Measurements from ENCODE around the gene FAM13A. TPM values are rescaled to one million over a fixed set of nuclear protein-coding genes. Genes with fewer than 3 reads are reported as not detected.
A peak's percentile ranks its signal among the peaks of the same experiment; 100 is the strongest.

FAM13A gene
- total and polyA plus RNA-seq, 2 of the 13 experiments (the other 11 are each of a cell fraction or from before 2014, with no cell fraction given): 1.2 to 36.2 TPM

- no peak for TF ChIP-seq TRIM22 (IDR thresholded peaks at IDR 0.05)
- no peak for TF ChIP-seq HNRNPH1 (optimal IDR thresholded peaks at IDR 0.05; ENCODE audit: low read depth, low read length)
- no peak for TF ChIP-seq MATR3 (CRISPR knock-in tag; IDR thresholded peaks at IDR 0.05)
- 0 out of 2 replicates have a peak, but pooled peaks have one; percentile 26 for TF ChIP-seq RBFOX2 (IDR thresholded peaks at IDR 0.05; ENCODE audit: low read depth, low read length)
- TF ChIP-seq NAIF1 (CRISPR knock-in tag; IDR thresholded peaks at IDR 0.05; ENCODE audit: borderline replicate concordance): no peak
- TF ChIP-seq ZNF3 (CRISPR knock-in tag; IDR thresholded peaks at IDR 0.05): no peak
- TF ChIP-seq ZNF619 (CRISPR knock-in tag; IDR thresholded peaks at IDR 0.05): peak; percentile 65; the same call in 1 of the 2 replicates
- no peak for TF ChIP-seq PLRG1 (conservative IDR thresholded peaks at IDR 0.05)
- no peak for TF ChIP-seq ZNF768 (CRISPR knock-in tag; IDR thresholded peaks at IDR 0.05)
- TF ChIP-seq TP53 (CRISPR knock-in tag; conservative IDR thresholded peaks at IDR 0.05): no peak
- peak; percentile 72 for TF ChIP-seq SALL1 (CRISPR knock-in tag; IDR thresholded peaks at IDR 0.05)
- TF ChIP-seq ZFP36L1 (CRISPR knock-in tag; IDR thresholded peaks at IDR 0.05): 0 out of 2 replicates have a peak, but pooled peaks have one; percentile 44
- no peak for TF ChIP-seq ZXDC (CRISPR knock-in tag; IDR thresholded peaks at IDR 0.05)
- no peak for TF ChIP-seq MZF1 (CRISPR knock-in tag; IDR thresholded peaks at IDR 0.05; ENCODE audit: borderline replicate concordance)
- TF ChIP-seq SSRP1 (CRISPR knock-in tag; IDR thresholded peaks at IDR 0.05): no peak
- no peak for TF ChIP-seq ZFX (CRISPR knock-in tag; IDR thresholded peaks at IDR 0.05; ENCODE audit: low read depth)
- no peak for TF ChIP-seq ZNF646 (CRISPR knock-in tag; IDR thresholded peaks at IDR 0.05)
- TF ChIP-seq ATAD3A (CRISPR knock-in tag; IDR thresholded peaks at IDR 0.05): no peak
- no peak for TF ChIP-seq BATF2 (CRISPR knock-in tag; IDR thresholded peaks at IDR 0.05)
- TF ChIP-seq NFE2L2 (IDR thresholded peaks at IDR 0.05; ENCODE audit: low read length): no peak
Observed at GRCh38 chr4:88823058-88823919, 233.7 kb downstream of the FAM13A start (continued).
